Measurements from ENCODE around the gene C2CD2L. TPM values are rescaled to one million over a fixed set of nuclear protein-coding genes. Genes with fewer than 3 reads are reported as not detected.

C2CD2L gene
- total and polyA plus RNA-seq, 12 donors, result 6.1 to 13.7 (median 8.4) TPM

GRCh38 chr11:119081682-119082260 is 25.4 kb upstream of the C2CD2L start:
- no peak overlapping the region for H3K4me3 ChIP-seq
- H3K27me3 ChIP-seq, result no peaks in the 10 kb centered on the region
- H3K4me1 ChIP-seq, result peaks cover 4 to 38% (median 16%) of the 10 kb centered on the region in 9 donors
- DNase-seq (no peak), ATAC-seq (no peak)
- peaks cover 4 to 63% (median 52%) of the 10 kb centered on the region in 9 donors for H3K36me3 ChIP-seq
- no peak for TF ChIP-seq CTCF (IDR thresholded peaks at IDR 0.05)
- H3K9me3 ChIP-seq, result no peaks in the 10 kb centered on the region
- WGBS, 2 donors, result 64 to 69% methylated on average over 7 of the region's 7 CpGs
- intact Hi-C loops (cut with DNase I), result no loop called here
- H3K27ac ChIP-seq, result peak overlapping the region in 1 of 10 donors; percentile 69

GRCh38 chr11:119084663-119085436 is 22.3 kb upstream of the C2CD2L start, which contains the start of gene HMBS:
TSS of gene HMBS (plus strand) at chr11:119084881. CDS start at chr11:119085034, 153 bp downstream.
- peak within 1 kb of the TSS; percentile 45 to 94 (median 66) for H3K4me3 ChIP-seq
- peaks cover 4 to 43% (median 16%) of the 10 kb centered on the region in 9 donors for H3K4me1 ChIP-seq
- TF ChIP-seq CTCF (IDR thresholded peaks at IDR 0.05), result no peak
- H3K36me3 ChIP-seq, result peaks cover 0 to 36% (median 21%) of the 10 kb centered on the region in 9 donors
- 0 to 1% methylated on average over 45 of the region's 45 CpGs for WGBS, 2 donors
- peak within 1 kb of the TSS; percentile 65 to 97 (median 90) for H3K27ac ChIP-seq
- H3K27me3 ChIP-seq, result no peaks in the 10 kb centered on the region
- DNase-seq (peak; percentile 92 to 94), ATAC-seq (peak; percentile 95 to 98 (median 98))
- no peaks in the 10 kb centered on the region for H3K9me3 ChIP-seq
- intact Hi-C loops (cut with DNase I), result no loop called here

GRCh38 chr11:119085437-119085847 is 21.7 kb upstream of the C2CD2L start:
- H3K27me3 ChIP-seq, result no peaks in the 10 kb centered on the region
- TF ChIP-seq CTCF (IDR thresholded peaks at IDR 0.05), result no peak
- peak overlapping the region; percentile 65 to 97 (median 90) for H3K27ac ChIP-seq
- H3K36me3 ChIP-seq, result peaks cover 0 to 35% (median 17%) of the 10 kb centered on the region in 9 donors
- DNase-seq (no peak), ATAC-seq (peak in 3 of 8 donors; percentile 1 to 18 (median 2))
- peaks cover 4 to 48% (median 16%) of the 10 kb centered on the region in 9 donors for H3K4me1 ChIP-seq
- 2% methylated on average over 13 of the region's 13 CpGs for WGBS, 2 donors
- H3K9me3 ChIP-seq, result no peaks in the 10 kb centered on the region
- intact Hi-C loops (cut with DNase I), result no loop called here
- peak overlapping the region; percentile 45 to 94 (median 66) for H3K4me3 ChIP-seq

GRCh38 chr11:119087123-119087522 is 20.0 kb upstream of the C2CD2L start:
- H3K27ac ChIP-seq, result no peak overlapping the region
- TF ChIP-seq CTCF (IDR thresholded peaks at IDR 0.05), result no peak
- H3K4me3 ChIP-seq, result no peak overlapping the region
- no peaks in the 10 kb centered on the region for H3K27me3 ChIP-seq
- no peak for DNase-seq
- H3K4me1 ChIP-seq, result peaks cover 4 to 42% (median 16%) of the 10 kb centered on the region in 9 donors
- 88 to 92% methylated on average over 6 of the region's 6 CpGs for WGBS, 2 donors
- intact Hi-C loops (cut with DNase I), result no loop called here
- H3K36me3 ChIP-seq, result peaks cover 0 to 33% (median 6%) of the 10 kb centered on the region in 9 donors
- H3K9me3 ChIP-seq, result no peaks in the 10 kb centered on the region
- ATAC-seq, result no peak

Measured in heart right ventricle (tissue), 16 donors.